Measurements from ENCODE around the gene TMEM217.

The TMEM217 gene

DNA sequence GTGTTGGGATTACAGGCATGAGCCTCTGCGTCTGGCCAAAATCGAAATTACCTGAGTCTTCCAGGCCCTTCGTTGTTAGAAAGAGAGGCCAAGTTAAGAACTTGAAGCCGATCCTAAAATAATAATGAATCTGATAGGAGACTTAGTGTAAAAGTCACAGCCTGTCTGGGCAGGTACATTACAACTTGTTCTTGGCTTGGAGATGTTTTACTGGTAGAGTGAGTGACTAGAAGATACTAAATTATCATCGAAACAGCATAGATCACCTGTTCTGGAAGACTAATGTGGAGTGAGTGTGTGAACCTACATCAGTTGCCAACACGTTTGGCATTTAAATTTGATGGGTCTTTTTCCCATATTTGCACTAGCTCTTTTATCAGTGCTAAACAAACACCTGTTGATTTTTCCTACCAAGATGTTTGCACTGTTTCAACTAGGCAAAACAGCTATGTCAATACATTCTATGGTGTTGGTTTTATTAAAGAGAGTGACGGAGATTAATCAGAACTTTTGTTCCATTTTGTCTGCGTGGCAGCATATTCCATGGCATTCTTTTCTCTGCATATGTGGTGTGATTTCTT lies 4.6 kb upstream of the TMEM217 start:
- TF ChIP-seq, protein P1, sequence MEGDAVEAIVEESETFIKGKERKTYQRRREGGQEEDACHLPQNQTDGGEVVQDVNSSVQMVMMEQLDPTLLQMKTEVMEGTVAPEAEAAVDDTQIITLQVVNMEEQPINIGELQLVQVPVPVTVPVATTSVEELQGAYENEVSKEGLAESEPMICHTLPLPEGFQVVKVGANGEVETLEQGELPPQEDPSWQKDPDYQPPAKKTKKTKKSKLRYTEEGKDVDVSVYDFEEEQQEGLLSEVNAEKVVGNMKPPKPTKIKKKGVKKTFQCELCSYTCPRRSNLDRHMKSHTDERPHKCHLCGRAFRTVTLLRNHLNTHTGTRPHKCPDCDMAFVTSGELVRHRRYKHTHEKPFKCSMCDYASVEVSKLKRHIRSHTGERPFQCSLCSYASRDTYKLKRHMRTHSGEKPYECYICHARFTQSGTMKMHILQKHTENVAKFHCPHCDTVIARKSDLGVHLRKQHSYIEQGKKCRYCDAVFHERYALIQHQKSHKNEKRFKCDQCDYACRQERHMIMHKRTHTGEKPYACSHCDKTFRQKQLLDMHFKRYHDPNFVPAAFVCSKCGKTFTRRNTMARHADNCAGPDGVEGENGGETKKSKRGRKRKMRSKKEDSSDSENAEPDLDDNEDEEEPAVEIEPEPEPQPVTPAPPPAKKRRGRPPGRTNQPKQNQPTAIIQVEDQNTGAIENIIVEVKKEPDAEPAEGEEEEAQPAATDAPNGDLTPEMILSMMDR (IDR thresholded peaks at IDR 0.05; ENCODE audit: extremely low read depth, missing control alignments), result no peak
- no peak for DNase-seq (ENCODE audit: low spot score)

DNA sequence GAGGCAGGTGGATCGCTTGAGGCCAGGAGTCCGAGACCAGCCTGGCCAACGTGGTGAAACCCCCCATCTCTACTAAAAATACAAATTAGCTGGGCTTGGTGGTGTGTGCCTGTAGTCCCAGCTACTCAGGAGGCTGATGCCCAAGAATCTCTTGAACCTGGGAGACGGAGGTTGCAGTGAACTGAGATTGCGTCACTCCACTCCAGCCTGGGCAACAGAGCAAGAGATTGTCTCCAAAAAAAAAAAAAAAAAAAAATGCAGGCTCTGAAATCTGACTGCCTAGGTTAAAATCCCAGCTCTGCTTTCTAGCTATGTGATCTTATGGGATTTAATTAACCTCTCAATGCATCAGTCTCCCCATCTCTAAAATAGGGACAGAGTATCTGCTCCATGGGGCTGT lies 3.3 kb upstream of the TMEM217 start:
- TF ChIP-seq, protein P1 (IDR thresholded peaks at IDR 0.05; ENCODE audit: extremely low read depth, missing control alignments), result no peak
- DNase-seq (ENCODE audit: low spot score), result no peak

DNA sequence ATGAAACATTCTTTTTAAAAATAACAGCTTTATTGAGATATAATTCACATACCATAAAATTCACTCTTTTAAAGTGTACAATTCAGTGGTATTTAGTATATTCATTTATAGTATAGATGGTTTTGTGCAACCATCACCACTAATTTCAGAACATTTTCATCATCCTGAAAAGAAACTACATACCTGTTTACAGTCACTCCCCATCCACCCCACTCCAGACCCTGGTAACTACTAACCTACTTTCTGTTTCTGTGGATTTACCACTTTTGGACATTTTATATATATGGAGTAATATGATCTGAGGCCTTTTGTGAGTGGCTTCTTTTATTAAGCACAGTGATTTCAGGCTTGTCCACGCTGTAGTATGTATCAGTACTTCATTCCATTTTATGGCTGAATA lies 2.5 kb upstream of the TMEM217 start:
- DNase-seq (ENCODE audit: low spot score), result no peak
- TF ChIP-seq, protein P1 (IDR thresholded peaks at IDR 0.05; ENCODE audit: extremely low read depth, missing control alignments), result no peak

DNA sequence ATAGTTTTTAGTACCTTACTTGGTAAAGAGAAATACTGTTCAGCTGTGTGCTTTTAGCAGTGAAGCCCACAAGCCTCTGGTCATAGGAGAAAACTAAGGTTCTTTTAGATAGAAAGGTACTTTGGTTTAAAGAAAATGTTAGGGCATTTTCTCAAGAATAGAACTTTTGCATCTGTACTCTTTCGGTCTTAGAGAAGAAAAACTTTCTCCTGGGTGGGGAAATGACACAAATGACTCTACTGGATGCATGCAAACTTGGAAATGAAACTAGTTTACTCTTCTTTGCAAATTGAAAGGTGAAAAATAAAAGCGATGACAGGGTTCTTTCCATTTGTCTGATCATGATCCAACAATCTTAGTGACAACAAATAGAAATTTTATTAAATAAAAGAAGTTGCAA lies 2.1 kb upstream of the TMEM217 start:
- peak; percentile 38 for DNase-seq (ENCODE audit: low spot score)
- TF ChIP-seq, protein P1 (IDR thresholded peaks at IDR 0.05; ENCODE audit: extremely low read depth, missing control alignments), result no peak

DNA sequence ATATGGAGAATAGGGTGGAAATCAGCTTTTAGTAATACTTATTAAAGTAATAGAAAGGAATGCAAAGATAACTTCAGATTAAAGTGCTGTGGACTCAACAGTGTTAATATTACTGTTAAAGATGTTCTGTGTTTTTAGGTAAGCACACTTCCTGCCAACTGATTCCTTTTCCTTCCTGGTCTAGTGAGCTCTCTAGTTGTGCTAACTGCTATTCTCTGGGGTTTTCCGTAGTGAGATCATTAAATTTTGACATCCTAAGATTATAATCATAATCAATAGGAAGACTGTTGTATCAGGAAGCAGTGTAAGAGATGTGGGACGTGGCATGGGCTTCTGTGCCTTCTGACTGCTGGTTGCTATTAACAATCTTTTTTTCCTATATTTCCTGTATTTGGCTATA lies 1.2 kb upstream of the TMEM217 start:
- TF ChIP-seq, protein P1 (IDR thresholded peaks at IDR 0.05; ENCODE audit: extremely low read depth, missing control alignments), result no peak
- DNase-seq (ENCODE audit: low spot score), result no peak

DNA sequence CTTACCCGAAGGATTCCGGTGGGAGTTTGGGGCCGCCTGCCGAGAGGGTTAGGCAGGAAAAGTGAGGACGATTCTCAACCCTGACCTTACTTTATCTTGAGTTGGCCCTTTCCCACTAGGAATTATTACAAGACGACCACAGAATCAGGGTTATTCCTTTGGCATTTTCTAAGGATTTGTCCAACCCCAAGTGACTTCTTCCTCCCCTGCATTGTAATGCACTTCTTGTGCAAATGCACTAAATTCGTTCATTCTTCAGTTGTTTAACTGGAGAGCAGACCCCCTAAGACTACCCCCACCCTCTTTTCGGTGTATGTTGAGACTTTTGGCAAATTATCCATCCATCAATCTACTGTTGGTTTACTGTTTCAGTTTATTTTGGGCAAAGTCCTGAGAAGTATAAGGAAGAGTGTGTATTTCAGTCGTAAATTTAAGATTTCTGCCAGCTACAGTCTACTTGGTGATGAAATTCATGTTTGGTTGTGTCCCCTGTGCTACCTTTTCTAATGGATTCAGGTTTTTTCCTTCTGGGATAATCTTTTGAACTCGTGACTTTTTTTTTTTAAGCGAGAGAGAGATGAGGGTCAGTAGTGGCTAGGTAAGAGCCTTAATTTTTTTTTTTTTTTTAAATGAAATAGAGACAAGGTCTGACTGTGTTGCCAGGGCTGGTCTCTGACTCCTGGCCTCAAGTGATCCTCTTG lies 611 bp upstream of the TMEM217 start:
- TF ChIP-seq, protein P1 (IDR thresholded peaks at IDR 0.05; ENCODE audit: extremely low read depth, missing control alignments), result no peak
- no peak for DNase-seq (ENCODE audit: low spot score)

DNA sequence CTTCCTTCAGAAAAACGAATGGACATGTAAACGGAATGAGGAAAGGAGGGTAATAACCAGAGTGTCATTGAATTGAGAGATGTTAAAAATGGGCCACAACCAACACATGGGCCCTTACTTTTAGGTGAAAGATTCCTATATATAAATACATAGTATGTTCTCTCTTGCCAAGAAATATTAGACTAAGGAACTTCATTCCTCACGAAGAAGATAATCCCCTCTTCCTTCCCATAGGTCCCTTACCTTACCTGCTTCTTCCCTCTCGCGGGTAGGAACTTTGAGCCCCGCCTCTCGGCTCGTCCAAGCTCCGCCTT lies 667 bp downstream of the TMEM217 start:
- TF ChIP-seq, protein P1 (IDR thresholded peaks at IDR 0.05; ENCODE audit: extremely low read depth, missing control alignments), result no peak
- DNase-seq (ENCODE audit: low spot score), result no peak
